HepG2 (cell line): ENCODE results near the gene KIF20A. TPM values are rescaled to one million over a fixed set of nuclear protein-coding genes. Genes with fewer than 3 reads are reported as not detected.

Source experiments
- ARID2 ChIP-seq: sonication (generic); formaldehyde crosslinking; IDR thresholded peaks from 2 replicates; pipeline ENCODE4 v1.8.1; 2022; ENCODE audit warnings: mild to moderate bottlenecking, missing genetic modification reagents, borderline replicate concordance
- CREB1 ChIP-seq, 2 experiments: fragments of 450-650 bp in 1 of 2; IDR thresholded peaks; 2 replicates each; pipeline ENCODE4 v1.6.1; 2016 to 2017; ENCODE audit warnings: control low read depth in 1 of 2, mild to moderate bottlenecking in 1 of 2, missing compliant biosample characterization in 1 of 2, missing genetic modification characterization in 1 of 2
- DPF2 ChIP-seq: sonication (generic); formaldehyde crosslinking; IDR thresholded peaks from 2 replicates; pipeline ENCODE4 v1.4.0; 2020; ENCODE audit warnings: mild to moderate bottlenecking, low read depth, missing genetic modification reagents, borderline replicate concordance
- MATR3 ChIP-seq: sonication (generic); formaldehyde crosslinking; IDR thresholded peaks from 2 replicates; pipeline ENCODE4 v1.4.0; 2020; ENCODE audit warnings: missing genetic modification reagents
- MXI1 ChIP-seq: IDR thresholded peaks from 3 replicates; pipeline ENCODE4 v1.6.1; 2012; ENCODE audit warnings: low read depth, low read length, inconsistent platforms, borderline replicate concordance
- MZF1 ChIP-seq: sonication (generic); formaldehyde crosslinking; IDR thresholded peaks from 2 replicates; pipeline ENCODE4 v1.8.1; 2023; ENCODE audit warnings: mild to moderate bottlenecking, missing genetic modification reagents, borderline replicate concordance
- RNF219 ChIP-seq: sonication (generic); formaldehyde crosslinking; IDR thresholded peaks from 2 replicates; pipeline ENCODE4 v1.5.0; 2020; ENCODE audit warnings: mild to moderate bottlenecking, missing genetic modification reagents
- U2AF2 ChIP-seq: fragments of 200-400 bp; formaldehyde crosslinking; IDR thresholded peaks from 2 replicates; pipeline ENCODE4 v1.6.1; 2017; ENCODE audit warnings: low read depth, mild to moderate bottlenecking, low read length
- ZBTB26 ChIP-seq: IDR thresholded peaks from 2 replicates; pipeline ENCODE4 v1.6.1; 2016; ENCODE audit warnings: missing compliant biosample characterization, missing genetic modification reagents, borderline replicate concordance
- ZKSCAN1 ChIP-seq: fragments of 150-350 bp; IDR thresholded peaks from 2 replicates; pipeline ENCODE4 v1.6.1; 2014; ENCODE audit warnings: low read length
- ZNF24 ChIP-seq: fragments of 450-650 bp; IDR thresholded peaks from 2 replicates; pipeline ENCODE4 v1.6.1; 2017; ENCODE audit warnings: antibody characterized with exemption, mild to moderate bottlenecking
- ZNF251 ChIP-seq: sonication (generic); formaldehyde crosslinking; IDR thresholded peaks from 2 replicates; pipeline ENCODE4 v1.9.0; 2021; ENCODE audit warnings: mild to moderate bottlenecking, missing genetic modification reagents
- ZNF317 ChIP-seq: sonication (generic); formaldehyde crosslinking; IDR thresholded peaks from 2 replicates; pipeline ENCODE4 v1.5.0; 2020; ENCODE audit warnings: mild to moderate bottlenecking, missing genetic modification reagents
- ZNF329 ChIP-seq: sonication (generic); formaldehyde crosslinking; IDR thresholded peaks from 2 replicates; pipeline ENCODE4 v1.9.0; 2021; ENCODE audit warnings: low read depth, mild to moderate bottlenecking, missing genetic modification reagents
- ZNF33B ChIP-seq: sonication (generic); formaldehyde crosslinking; IDR thresholded peaks from 2 replicates; pipeline ENCODE4 v1.5.1; 2020; ENCODE audit warnings: mild to moderate bottlenecking, missing genetic modification reagents
- ZNF354B ChIP-seq: sonication (generic); formaldehyde crosslinking; IDR thresholded peaks from 2 replicates; pipeline ENCODE4 v1.8.0; 2022; ENCODE audit warnings: mild to moderate bottlenecking, missing genetic modification reagents
- ZNF513 ChIP-seq: sonication (generic); formaldehyde crosslinking; conservative IDR thresholded peaks from 2 replicates; pipeline ENCODE4 v1.5.0; 2020; ENCODE audit warnings: missing genetic modification reagents
- ZNF580 ChIP-seq: IDR thresholded peaks from 2 replicates; pipeline ENCODE4 v1.6.1; 2016; ENCODE audit warnings: low read depth, borderline replicate concordance
- ZNF724P ChIP-seq: sonication (generic); formaldehyde crosslinking; IDR thresholded peaks from 2 replicates; pipeline ENCODE4 v1.8.0; 2022; ENCODE audit warnings: missing genetic modification reagents, borderline replicate concordance
- ZNF772 ChIP-seq: sonication (generic); formaldehyde crosslinking; IDR thresholded peaks from 2 replicates; pipeline ENCODE4 v1.5.0; 2020; ENCODE audit warnings: mild to moderate bottlenecking, missing genetic modification reagents
- polyA plus RNA-seq, 8 experiments: library from polyadenylated mRNA; depleted of rRNA in 3 of 8; stranded (reverse) in 7 of 8; unstranded in 1 of 8; fragments of >200 nt; fragmentation: Illumina TruSeq in 4 of 8; extraction: Trizol in 4 of 8; gene quantifications; 2 replicates each; pipeline versions ENCODE4 v1.2.1 to v1.2.3, GENCODE V29; 2011 to 2016; ENCODE audit warnings: low read depth in 4 of 8, missing spikeins in 1 of 8, mixed read lengths in 1 of 8; ENCODE audit not compliant: insufficient read depth in 1 of 8
- total RNA-seq, 5 experiments: library from RNA; depleted of rRNA; stranded (reverse); fragments of >200 nt; fragmentation: Illumina TruSeq; extraction: Trizol; gene quantifications; 2 replicates each; pipeline ENCODE4 v1.2.3, GENCODE V29; 2016; ENCODE audit warnings: low read depth in 1 of 5
- TF ChIP-seq, protein P1 (sequence below): sonication (generic); formaldehyde crosslinking; IDR thresholded peaks from 2 replicates; pipeline ENCODE4 v1.4.0; 2020; ENCODE audit warnings: missing genetic modification reagents, borderline replicate concordance
- TF ChIP-seq, protein P2 (sequence below): IDR thresholded peaks from 2 replicates; pipeline ENCODE4 v1.6.1; 2016

Gene KIF20A
- total and polyA plus RNA-seq, 2 of the 13 experiments (the other 11 are each of a cell fraction or from before 2014, with no cell fraction given): 17.1 to 66.8 TPM

DNA sequence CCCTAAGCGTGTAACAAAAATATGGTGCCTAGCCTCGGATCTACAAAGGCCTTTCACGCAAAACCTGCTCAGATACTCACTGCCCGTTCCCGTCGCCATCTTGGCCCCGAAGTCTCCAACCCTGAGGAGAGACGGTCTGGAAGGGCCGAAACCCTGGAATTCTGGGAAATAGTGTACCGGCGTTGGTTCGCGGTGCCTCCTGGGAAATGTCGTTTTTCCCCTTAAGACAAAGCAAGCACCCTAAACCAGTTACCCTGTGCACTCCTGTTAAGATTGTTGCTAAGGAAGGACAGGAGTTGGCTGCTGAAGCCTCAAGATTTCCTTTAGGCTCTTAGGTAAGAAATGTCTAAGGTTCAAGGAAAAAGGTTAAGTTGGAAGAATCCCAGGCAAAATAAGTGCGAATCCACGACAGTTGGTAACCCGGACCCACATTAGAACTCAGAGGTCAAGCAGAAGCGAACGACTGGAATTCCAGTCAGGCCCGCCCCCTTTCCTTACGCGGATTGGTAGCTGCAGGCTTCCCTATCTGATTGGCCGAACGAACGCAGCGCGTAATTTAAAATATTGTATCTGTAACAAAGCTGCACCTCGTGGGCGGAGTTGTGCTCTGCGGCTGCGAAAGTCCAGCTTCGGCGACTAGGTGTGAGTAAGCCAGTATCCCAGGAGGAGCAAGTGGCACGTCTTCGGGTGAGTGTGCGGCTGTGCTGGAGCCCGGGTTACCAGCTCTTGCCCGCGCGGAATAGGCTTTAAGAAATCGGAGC is at the start of gene KIF20A, which contains the start of gene BRD8 (continued):
- TF ChIP-seq U2AF2 (no peak), ZNF24 (no peak), ARID2 (CRISPR knock-in tag) (no peak), ZNF329 (CRISPR knock-in tag) (no peak), MXI1 (peak; percentile 100), ZNF354B (CRISPR knock-in tag) (no peak), RNF219 (CRISPR knock-in tag) (0 out of 2 replicates have a peak, but pooled peaks have one; percentile 72), ZNF33B (no peak), ZBTB26 (CRISPR knock-in tag) (no peak; the same call in 1 of the 2 replicates), MATR3 (no peak), ZNF513 (CRISPR knock-in tag) (no peak), MZF1 (CRISPR knock-in tag) (no peak; the same call in 1 of the 2 replicates), ZNF772 (CRISPR knock-in tag) (peak; percentile 62; the same call in 1 of the 2 replicates), ZKSCAN1 (no peak), ZNF724P (CRISPR knock-in tag) (no peak), ZNF317 (no peak), DPF2 (CRISPR knock-in tag) (no peak), CREB1 (IDR thresholded peaks at IDR 0.05) (peak; percentile 64; the same call in 1 of the 2 replicates), CREB1 (CRISPR knock-in tag; IDR thresholded peaks at IDR 0.05) (peak; percentile 91), ZNF580 (CRISPR knock-in tag) (no peak), ZNF251 (CRISPR knock-in tag) (no peak)
- TF ChIP-seq, protein P1, sequence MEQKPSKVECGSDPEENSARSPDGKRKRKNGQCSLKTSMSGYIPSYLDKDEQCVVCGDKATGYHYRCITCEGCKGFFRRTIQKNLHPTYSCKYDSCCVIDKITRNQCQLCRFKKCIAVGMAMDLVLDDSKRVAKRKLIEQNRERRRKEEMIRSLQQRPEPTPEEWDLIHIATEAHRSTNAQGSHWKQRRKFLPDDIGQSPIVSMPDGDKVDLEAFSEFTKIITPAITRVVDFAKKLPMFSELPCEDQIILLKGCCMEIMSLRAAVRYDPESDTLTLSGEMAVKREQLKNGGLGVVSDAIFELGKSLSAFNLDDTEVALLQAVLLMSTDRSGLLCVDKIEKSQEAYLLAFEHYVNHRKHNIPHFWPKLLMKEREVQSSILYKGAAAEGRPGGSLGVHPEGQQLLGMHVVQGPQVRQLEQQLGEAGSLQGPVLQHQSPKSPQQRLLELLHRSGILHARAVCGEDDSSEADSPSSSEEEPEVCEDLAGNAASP: peak; percentile 46
- TF ChIP-seq, protein P2, sequence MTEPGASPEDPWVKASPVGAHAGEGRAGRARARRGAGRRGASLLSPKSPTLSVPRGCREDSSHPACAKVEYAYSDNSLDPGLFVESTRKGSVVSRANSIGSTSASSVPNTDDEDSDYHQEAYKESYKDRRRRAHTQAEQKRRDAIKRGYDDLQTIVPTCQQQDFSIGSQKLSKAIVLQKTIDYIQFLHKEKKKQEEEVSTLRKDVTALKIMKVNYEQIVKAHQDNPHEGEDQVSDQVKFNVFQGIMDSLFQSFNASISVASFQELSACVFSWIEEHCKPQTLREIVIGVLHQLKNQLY (CRISPR knock-in tag): no peak
